HL-60 (cell line): ENCODE results near the gene RNF151.

ENCODE experiments used
- DNase-seq, 2 experiments: peaks; one replicate each; pipeline ENCODE4 v3.0.0-alpha.2; 2010 to 2020; ENCODE audit warnings: low read depth in 1 of 2, low spot score in 1 of 2
- H3K27ac ChIP-seq: fragments of 250-450 bp; sonication (Bioruptor Pico); replicated peaks from 2 replicates; pipeline ENCODE4 v1.5.1; 2020; ENCODE audit warnings: mild to moderate bottlenecking, moderate library complexity
- H3K27me3 ChIP-seq: fragments of 250-450 bp; sonication (Bioruptor Pico); 2 replicates; pipeline ENCODE4 v1.5.1; 2021; ENCODE audit warnings: mild to moderate bottlenecking, moderate library complexity; ENCODE audit not compliant: insufficient read depth, poor library complexity, severe bottlenecking
- H3K4me3 ChIP-seq: replicated peaks from 2 replicates; pipeline ENCODE4 v1.5.1; 2011; ENCODE audit warnings: mild to moderate bottlenecking, control low read depth, low read length; ENCODE audit not compliant: insufficient read depth
- GABPA ChIP-seq: IDR thresholded peaks from 2 replicates; pipeline ENCODE4 v1.6.1; 2012; ENCODE audit warnings: low read depth
- POLR2AphosphoS5 ChIP-seq: IDR thresholded peaks from 2 replicates; pipeline ENCODE4 v1.6.1; 2012; ENCODE audit warnings: low read depth
- SPI1 ChIP-seq: IDR thresholded peaks from 2 replicates; pipeline ENCODE4 v1.6.1; 2012; ENCODE audit warnings: low read depth, mild to moderate bottlenecking, borderline replicate concordance
- TF ChIP-seq, protein P1 (sequence below): IDR thresholded peaks from 2 replicates; pipeline ENCODE4 v1.6.1; 2012; ENCODE audit warnings: low read depth; ENCODE audit not compliant: insufficient replicate concordance
- TF ChIP-seq, protein P2 (sequence below): IDR thresholded peaks from one replicate; pipeline ENCODE4 v1.5.1; 2011; ENCODE audit warnings: low read length, control low read depth, inconsistent platforms; ENCODE audit not compliant: insufficient read depth

RNF151 gene

DNA sequence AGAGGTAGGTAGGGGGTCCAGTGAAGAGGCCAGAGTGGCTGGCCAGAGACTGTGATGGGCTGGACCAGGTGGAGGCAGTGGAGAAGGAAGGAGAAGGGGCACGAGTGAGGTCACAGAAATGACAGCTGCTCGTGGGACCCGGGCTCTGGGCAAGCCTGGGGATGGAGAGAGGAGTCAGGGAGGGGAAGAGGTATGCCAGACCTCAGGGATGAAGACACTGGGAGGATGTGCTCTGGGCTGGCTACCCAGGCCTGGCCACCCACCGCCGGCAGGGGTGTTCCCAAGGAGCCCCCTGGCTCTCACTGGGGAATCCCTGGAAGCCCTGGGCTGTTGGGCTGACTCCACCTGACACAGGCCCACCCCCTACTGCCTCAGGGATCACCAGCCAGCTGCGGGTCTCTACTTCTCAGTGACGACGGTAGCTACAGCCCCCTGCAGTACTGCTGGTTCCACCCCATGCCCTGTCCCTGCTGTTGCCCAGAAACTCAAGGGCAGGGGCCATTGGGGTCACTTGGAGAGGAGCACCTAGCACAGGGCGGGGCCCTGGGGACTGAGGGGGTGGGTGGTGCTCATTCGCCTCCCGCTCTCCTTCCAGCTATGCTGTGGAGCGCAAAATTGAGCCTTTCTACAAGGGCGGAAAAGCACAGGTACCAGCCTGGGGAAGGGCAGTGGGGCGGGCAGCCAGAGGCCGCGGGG lies 7.0 kb downstream of the RNF151 start:
- Histone ChIP-seq H3K27me3 (no peaks in the 10 kb centered on the region), H3K4me3 (no peak overlapping the region), H3K27ac (no peak overlapping the region)
- TF ChIP-seq SPI1: no peak
- TF ChIP-seq, protein P1, sequence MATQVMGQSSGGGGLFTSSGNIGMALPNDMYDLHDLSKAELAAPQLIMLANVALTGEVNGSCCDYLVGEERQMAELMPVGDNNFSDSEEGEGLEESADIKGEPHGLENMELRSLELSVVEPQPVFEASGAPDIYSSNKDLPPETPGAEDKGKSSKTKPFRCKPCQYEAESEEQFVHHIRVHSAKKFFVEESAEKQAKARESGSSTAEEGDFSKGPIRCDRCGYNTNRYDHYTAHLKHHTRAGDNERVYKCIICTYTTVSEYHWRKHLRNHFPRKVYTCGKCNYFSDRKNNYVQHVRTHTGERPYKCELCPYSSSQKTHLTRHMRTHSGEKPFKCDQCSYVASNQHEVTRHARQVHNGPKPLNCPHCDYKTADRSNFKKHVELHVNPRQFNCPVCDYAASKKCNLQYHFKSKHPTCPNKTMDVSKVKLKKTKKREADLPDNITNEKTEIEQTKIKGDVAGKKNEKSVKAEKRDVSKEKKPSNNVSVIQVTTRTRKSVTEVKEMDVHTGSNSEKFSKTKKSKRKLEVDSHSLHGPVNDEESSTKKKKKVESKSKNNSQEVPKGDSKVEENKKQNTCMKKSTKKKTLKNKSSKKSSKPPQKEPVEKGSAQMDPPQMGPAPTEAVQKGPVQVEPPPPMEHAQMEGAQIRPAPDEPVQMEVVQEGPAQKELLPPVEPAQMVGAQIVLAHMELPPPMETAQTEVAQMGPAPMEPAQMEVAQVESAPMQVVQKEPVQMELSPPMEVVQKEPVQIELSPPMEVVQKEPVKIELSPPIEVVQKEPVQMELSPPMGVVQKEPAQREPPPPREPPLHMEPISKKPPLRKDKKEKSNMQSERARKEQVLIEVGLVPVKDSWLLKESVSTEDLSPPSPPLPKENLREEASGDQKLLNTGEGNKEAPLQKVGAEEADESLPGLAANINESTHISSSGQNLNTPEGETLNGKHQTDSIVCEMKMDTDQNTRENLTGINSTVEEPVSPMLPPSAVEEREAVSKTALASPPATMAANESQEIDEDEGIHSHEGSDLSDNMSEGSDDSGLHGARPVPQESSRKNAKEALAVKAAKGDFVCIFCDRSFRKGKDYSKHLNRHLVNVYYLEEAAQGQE: no peak
- TF ChIP-seq, protein P2, sequence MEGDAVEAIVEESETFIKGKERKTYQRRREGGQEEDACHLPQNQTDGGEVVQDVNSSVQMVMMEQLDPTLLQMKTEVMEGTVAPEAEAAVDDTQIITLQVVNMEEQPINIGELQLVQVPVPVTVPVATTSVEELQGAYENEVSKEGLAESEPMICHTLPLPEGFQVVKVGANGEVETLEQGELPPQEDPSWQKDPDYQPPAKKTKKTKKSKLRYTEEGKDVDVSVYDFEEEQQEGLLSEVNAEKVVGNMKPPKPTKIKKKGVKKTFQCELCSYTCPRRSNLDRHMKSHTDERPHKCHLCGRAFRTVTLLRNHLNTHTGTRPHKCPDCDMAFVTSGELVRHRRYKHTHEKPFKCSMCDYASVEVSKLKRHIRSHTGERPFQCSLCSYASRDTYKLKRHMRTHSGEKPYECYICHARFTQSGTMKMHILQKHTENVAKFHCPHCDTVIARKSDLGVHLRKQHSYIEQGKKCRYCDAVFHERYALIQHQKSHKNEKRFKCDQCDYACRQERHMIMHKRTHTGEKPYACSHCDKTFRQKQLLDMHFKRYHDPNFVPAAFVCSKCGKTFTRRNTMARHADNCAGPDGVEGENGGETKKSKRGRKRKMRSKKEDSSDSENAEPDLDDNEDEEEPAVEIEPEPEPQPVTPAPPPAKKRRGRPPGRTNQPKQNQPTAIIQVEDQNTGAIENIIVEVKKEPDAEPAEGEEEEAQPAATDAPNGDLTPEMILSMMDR: no peak
- TF ChIP-seq POLR2AphosphoS5: no peak
- no peak for TF ChIP-seq GABPA
- DNase-seq: no peak

DNA sequence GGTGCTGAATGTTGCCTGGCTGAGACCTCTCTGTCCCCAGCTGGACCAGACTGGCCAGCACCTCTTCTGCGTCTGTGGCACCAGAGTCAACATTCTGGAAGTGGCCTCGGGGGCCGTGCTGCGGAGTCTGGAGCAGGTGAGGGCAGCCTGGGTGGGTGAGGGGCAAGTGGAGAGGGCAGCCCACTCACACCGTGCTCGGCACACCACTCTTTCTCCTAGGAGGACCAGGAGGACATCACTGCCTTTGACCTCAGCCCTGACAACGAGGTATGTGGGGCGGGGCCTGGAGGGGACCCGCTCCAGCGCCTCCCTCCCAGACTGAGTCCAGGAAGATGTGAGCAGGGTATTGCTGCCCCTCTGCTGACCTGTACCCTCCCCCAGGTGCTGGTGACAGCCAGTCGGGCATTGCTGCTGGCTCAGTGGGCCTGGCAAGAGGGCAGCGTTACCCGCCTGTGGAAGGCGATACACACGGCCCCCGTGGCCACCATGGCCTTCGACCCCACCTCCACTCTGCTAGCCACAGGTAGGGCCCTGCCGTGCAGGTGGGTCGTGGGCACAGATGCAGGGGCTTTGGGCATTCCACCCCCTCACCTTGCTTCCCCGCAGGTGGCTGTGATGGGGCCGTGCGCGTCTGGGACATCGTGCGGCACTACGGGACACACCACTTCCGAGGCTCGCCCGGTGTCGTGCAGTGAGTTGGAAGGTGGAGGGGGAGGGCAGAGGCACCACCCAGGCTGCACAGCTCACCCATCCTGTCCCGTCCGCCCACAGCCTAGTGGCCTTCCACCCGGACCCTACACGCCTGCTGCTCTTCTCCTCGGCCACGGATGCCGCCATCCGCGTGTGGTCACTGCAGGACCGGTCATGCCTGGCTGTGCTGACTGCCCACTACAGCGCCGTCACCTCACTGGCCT lies 7.8 kb downstream of the RNF151 start:
- no peak overlapping the region for H3K4me3 ChIP-seq
- no peaks in the 10 kb centered on the region for H3K27me3 ChIP-seq
- TF ChIP-seq SPI1 (no peak), GABPA (no peak), POLR2AphosphoS5 (no peak)
- TF ChIP-seq, protein P1: no peak
- TF ChIP-seq, protein P2: no peak
- DNase-seq: no peak
- no peak overlapping the region for H3K27ac ChIP-seq

DNA sequence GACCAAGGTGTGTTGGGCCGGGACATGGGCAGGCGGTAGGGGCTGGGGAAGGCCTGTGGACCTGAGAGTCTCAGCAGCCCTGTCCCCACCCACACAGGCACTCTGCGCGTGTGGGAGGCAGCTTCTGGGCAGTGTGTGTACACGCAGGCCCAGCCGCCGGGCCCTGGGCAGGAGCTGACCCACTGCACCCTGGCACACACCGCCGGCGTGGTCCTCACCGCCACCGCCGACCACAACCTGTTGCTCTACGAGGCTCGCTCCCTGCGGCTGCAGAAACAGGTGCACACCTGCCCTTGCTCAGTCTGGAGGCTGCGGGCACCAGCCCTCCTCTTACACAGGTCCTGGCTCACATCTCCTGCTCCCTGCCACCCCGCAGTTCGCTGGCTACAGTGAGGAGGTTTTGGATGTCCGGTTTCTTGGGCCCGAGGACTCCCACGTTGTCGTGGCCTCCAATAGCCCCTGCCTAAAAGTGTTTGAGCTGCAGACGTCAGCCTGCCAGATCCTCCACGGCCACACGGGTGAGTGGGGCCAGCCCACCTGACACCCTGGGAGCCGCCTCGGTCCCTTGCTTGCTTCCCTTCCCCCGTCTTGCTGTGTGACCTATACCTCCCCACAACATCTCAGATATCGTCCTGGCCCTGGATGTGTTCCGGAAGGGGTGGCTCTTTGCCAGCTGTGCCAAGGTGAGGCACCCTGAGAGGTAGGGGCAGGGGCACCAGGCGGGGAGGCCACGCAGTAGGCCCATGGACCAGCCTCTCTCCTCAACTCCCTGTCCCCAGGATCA lies 9.0 kb downstream of the RNF151 start:
- peaks cover 9% of the 10 kb centered on the region for H3K27me3 ChIP-seq
- H3K4me3 ChIP-seq: no peak overlapping the region
- DNase-seq: no peak
- no peak overlapping the region for H3K27ac ChIP-seq
- TF ChIP-seq, protein P2: no peak
- TF ChIP-seq, protein P1: no peak
- TF ChIP-seq POLR2AphosphoS5 (no peak), SPI1 (no peak)
